Ramos (cell line): Measurements from ENCODE around the gene ABCA2.
"Not testable (repeated sequence)": the region's sequence is repeated elsewhere in the genome, so short reads cannot be mapped to it uniquely, and the experiment has no call there.

Experiments used
- in situ Hi-C: fragments of 300-500 bp; cut with MboI; formaldehyde crosslinking; loops from one replicate; pipeline ENCODE4 v1.14.3; 2022; ENCODE audit warnings: low sequenced_read_pairs; ENCODE audit not compliant: unreplicated experiment

The ABCA2 gene

DNA sequence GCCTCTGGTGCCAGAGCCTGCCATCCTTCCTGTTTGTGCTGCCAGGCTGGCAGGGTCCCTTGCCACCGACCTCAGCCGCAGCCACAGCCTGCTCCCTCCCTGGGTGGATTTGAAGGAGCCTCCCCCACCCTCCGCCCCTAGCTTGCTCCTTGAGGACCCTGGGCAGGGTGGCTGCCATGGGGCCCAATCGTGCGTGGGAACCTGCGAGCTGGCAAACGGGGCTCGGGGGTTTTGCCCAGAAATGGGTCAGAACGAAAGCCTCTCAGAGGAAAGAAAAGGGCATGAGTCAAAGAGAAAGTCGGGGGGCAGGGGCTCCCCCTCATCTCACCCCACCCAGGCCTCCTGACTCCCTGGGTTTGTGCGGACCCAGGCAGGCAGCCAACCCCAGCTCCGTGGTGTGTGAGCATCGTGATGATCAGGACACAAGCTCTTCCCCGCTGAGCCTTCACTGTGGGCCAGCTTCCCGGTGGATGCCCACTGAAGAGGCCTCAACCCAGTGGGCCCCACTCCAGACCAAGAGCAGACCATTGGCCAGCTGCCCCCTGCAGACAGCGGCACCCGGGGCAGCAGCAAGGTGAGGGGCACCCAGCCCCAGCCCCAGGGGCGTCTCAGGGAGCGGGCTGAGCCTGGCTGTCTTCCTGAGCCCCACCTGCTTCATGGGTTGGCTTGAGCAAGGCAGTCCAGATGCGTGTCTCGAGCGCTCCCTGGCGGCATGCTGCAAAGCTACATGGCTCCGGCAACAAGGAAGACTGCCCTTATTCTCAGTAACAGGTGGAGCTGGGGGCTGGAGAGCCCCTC is 6.9 kb upstream of the ABCA2 start:
- in situ Hi-C loops: loop anchor here (5.0 kb wide), 1 partner anchor 243 kb away; the partner anchor contains the start of gene TMEM141

- in situ Hi-C loops: no loop called here
Measured at GRCh38 chr9:137034039-137034708, 6.1 kb upstream of the ABCA2 start.

DNA sequence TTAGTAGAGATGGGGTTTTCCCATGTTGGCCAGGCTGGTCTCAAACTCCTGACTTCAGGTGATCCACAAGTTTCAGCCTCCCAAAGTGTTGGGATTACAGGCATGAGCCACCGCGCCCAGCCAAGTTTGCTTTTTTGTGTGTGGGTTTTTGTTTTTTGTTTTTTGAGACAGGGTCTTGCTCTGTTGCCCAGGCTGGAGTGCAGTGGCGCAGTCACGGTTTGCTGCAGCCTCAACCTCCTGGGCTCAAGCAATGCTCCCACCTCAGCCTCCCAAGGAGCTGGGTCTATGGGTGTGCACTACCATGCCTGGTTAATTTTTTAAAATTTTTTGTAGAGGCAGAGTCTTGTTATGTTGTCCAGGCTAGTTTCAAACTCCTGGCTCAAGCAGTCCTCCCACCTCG is 5.4 kb upstream of the ABCA2 start:
- in situ Hi-C loops: not testable (repeated sequence)

DNA sequence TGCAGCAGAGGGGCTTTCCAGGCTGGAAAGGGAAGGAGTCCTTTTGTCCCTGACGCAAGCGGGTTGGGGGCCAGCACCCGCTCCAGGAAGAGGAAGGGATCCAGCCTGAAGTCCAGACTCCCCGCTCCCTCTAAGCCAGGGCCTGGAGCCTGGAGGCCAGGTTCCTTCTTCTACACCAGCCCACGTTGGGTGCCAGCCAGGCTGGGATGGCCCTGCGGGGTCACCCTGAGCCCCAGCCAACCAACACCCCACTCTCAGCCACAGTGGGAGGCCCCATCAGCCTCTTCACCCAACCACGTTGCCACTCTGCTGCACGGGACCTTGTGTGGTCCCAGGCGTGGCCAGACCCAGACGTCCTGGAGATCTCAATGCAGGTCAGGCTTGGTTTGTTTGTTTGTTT is 4.8 kb upstream of the ABCA2 start:
- in situ Hi-C loops: no loop called here

- in situ Hi-C loops: no loop called here
Measured at GRCh38 chr9:137031904-137032640, 4.0 kb upstream of the ABCA2 start, which contains the start of gene FUT7. TSS of gene FUT7 (minus strand) at chr9:137032088. CDS start at chr9:137031991, 97 bp downstream.

GRCh38 chr9:137030538-137031527 is 2.8 kb upstream of the ABCA2 start:
- in situ Hi-C loops: no loop called here

DNA sequence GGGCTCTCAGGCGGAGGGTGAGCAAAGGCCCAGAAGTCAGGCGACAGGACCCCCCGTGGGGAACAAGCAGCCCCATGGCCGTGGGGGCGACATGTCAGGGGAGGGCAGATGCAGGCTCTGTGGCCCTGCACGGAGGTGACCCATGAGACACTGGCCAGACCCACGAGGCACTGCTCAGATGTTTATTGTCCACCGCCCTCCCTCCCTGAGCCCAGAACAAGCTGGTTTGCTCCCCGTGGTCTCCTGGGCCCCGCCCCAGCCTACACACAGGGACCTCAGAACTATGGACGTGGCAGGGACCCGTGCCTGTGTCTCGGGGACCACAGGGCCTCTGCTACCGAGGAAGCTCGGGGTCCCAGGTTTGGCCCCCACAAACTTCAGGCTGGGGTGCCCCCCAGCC is 2.0 kb upstream of the ABCA2 start:
- in situ Hi-C loops: no loop called here

GRCh38 chr9:137029058-137029936 is 1.3 kb upstream of the ABCA2 start:
- in situ Hi-C loops: loop anchor here (5.0 kb wide), 1 partner anchor 77 kb away; the partner anchor contains the start of gene LCN12

- in situ Hi-C loops: loop anchor here (5.0 kb wide), 1 partner anchor 76 kb away; the partner anchor contains the start of gene LCN12
Measured at GRCh38 chr9:137028263-137029057, 423 bp upstream of the ABCA2 start.

- in situ Hi-C loops: loop anchor here (5.0 kb wide), 1 partner anchor 75 kb away; the partner anchor contains the start of gene LCN12
Measured at GRCh38 chr9:137026828-137027227, 1.2 kb downstream of the ABCA2 start.

DNA sequence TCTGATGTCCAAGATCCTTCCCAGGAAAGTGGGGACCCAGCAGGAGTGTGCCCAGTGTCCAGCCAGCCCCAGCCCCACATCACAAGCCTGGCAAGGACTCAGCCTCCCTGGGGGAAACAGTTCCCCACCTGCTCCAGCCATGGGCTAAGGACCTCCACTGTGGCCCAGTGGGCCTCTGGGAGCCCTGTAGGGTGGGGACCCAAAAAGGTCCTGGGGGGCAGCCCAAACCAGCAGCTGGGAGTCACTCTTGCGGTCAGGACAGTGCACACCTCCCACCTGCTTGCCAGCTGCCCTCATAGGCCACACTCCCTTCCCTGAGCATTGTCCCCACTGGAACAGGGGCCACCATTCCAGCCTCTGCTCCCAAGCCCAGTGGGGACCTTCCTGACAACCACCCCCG is 1.7 kb downstream of the ABCA2 start:
- in situ Hi-C loops: loop anchor here (5.0 kb wide), 1 partner anchor 74 kb away; the partner anchor contains the start of gene LCN12

GRCh38 chr9:137025517-137025966 is 2.5 kb downstream of the ABCA2 start:
- in situ Hi-C loops: loop anchor here (5.0 kb wide), 1 partner anchor 73 kb away; the partner anchor contains the start of gene LCN12

DNA sequence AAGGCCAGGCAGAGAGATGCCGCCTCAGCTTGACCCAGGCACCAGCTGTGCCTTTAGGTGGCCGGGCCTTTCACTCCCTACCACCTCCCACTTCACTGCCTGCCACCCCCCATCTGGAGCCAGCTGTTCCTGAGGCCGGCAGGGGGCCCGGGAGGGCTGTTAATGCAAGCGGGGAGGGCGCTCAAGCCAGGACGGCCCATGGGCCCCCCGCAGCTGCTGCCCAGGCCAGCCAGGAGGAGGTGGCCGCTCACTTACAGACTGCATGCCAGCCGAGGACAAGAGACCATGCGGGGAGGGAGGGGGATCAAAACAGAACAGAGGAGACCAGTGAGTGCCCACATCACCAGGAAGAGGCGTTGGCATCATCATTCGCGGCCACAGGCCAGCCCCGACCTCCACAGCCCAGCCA is 4.5 kb downstream of the ABCA2 start:
- in situ Hi-C loops: no loop called here

- in situ Hi-C loops: no loop called here
Measured at GRCh38 chr9:137023157-137023556, 4.9 kb downstream of the ABCA2 start.

DNA sequence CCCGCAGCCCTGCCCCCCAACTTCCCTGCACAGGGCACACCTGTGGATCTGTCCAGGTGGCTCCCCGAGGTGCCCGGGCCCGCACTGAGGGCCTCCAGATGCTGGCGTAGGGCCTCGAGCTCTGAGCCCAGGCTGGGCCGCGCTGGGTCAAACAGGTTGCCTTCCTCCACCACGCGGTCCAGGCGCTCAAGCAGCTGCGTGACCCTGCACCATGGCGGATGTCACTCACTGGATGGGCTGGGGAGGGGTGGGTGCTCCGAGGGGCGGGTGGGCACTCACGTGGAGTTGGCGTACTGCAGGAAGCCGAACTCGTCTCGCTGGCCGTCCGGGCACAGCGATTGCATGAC is 5.4 kb downstream of the ABCA2 start:
- in situ Hi-C loops: no loop called here

DNA sequence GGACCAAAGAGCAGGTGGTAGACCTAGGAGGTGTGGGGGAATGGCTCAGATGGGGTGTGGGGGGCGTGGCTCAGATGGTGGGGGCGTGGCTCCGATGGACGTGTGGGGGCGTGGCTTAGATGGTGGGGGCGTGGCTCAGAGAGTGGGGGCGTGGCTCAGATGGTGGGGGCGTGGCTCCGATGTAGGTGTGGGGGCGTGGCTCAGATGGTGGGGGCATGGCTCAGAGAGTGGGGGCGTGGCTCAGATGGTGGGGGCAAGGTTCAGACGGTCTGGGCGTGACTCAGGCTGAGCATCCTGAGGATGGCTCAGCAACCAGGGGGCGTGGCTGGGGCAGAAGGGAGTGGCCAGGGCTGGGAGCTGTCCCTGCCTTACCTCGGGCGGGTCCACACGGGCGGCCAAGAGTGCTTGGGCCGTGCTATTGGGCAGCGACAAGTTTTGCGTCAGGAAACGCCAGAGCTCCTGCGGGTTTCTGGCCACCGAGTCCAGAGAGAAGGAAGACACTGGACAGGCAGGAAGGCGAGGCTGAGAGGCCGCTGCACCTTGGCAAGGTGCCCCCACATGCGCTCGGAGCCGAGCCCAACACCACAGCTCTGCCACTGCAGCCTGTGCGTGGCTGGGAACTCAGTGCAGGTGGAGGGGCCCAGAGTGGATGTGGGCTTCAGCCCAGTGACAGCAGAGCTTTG is 5.9 kb downstream of the ABCA2 start:
- in situ Hi-C loops: no loop called here

DNA sequence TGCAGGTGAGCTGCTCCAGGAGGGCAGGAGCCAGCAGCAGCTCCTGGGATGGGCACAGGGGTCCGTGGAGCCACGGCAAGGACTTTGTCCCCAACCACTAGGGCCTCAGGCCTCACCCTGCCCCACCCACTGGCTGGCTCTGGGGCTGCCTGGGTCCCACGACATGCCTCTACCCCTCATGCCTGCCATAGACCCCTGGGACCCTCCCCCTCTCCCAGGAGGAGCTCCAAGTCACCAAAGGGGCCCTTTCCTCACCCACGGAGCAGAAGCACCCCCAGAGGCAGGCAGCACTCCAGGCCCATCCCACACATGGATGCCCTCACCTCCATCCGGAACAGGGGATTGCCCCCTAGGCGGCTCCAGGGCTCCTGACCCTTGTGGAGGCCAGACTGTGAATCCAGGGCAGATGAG is 6.5 kb downstream of the ABCA2 start:
- in situ Hi-C loops: no loop called here
